Rectal smooth muscle tissue (tissue), 1 donor: Measurements from ENCODE around the gene IQCF6.

Experiments
- H3K27ac ChIP-seq: one replicate; pipeline ENCODE4 v1.7.0; 2013; ENCODE audit warnings: low read depth, low read length, inconsistent platforms
- H3K27me3 ChIP-seq: one replicate; pipeline ENCODE4 v1.7.0; 2013; ENCODE audit warnings: low read length; ENCODE audit not compliant: control insufficient read depth, insufficient read depth
- H3K36me3 ChIP-seq: one replicate; pipeline ENCODE4 v1.7.0; 2013; ENCODE audit warnings: low read length; ENCODE audit not compliant: control insufficient read depth, insufficient read depth
- H3K4me1 ChIP-seq: one replicate; pipeline ENCODE4 v1.7.0; 2013; ENCODE audit warnings: low read length; ENCODE audit not compliant: control insufficient read depth, insufficient read depth
- H3K4me3 ChIP-seq: one replicate; pipeline ENCODE4 v1.7.0; 2013; ENCODE audit warnings: low read length
- H3K9ac ChIP-seq: one replicate; pipeline ENCODE4 v1.7.0; 2013; ENCODE audit warnings: low read length

IQCF6 gene

DNA sequence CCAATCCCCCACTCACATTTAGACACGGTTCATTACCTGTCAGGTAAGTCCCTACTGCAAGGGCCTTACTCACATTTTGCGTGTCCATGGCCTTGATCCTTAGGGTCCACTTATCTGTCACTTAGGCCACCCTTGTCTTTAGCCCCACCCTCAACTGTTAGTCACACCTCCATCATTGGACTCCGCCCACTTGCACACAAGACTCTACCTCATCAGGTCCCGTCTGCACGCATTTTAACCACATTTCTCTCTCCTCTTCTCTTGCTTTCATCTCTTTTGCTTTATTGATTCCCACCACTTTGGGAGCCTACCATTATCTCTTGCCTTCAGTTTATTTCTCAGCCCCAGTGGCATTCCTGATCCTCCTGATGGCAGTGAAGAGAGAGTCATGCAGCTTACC lies at the start of gene IQCF6:
IQCF6 (minus strand) TSS at position 101 of the 400 bp plus-strand sequence; CDS start at position 88, 13 bp downstream.
- Histone ChIP-seq H3K4me1 (no peaks in the 10 kb centered on the region), H3K27me3 (no peaks in the 10 kb centered on the region), H3K9ac (no peak within 1 kb of the TSS), H3K4me3 (no peak within 1 kb of the TSS), H3K36me3 (no peaks in the 10 kb centered on the region), H3K27ac (no peak within 1 kb of the TSS)

DNA sequence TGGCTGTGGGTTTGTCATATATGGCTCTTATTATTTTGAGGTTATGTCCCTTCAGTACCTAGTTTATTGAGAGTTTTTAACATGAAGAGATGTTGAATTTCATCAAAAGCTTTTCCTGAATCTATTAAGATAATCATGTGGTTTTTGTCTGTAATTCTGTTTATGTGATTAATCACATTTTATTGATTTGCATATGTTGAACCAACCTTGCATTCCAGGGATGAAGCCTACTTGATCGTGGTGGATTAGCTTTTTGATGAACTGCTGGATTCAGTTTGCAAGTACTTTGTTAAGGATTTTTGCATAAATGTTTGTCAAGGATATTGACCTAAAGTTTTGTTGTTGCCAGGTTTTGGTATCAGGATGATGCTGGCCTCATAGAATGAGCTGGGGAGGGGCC lies 49.3 kb upstream of the IQCF6 start:
- H3K27me3 ChIP-seq, result peaks cover 3% of the 10 kb centered on the region
- no peak overlapping the region for H3K9ac ChIP-seq
- H3K4me1 ChIP-seq, result no peaks in the 10 kb centered on the region
- no peak overlapping the region for H3K4me3 ChIP-seq
- no peaks in the 10 kb centered on the region for H3K36me3 ChIP-seq
- H3K27ac ChIP-seq, result no peak overlapping the region

DNA sequence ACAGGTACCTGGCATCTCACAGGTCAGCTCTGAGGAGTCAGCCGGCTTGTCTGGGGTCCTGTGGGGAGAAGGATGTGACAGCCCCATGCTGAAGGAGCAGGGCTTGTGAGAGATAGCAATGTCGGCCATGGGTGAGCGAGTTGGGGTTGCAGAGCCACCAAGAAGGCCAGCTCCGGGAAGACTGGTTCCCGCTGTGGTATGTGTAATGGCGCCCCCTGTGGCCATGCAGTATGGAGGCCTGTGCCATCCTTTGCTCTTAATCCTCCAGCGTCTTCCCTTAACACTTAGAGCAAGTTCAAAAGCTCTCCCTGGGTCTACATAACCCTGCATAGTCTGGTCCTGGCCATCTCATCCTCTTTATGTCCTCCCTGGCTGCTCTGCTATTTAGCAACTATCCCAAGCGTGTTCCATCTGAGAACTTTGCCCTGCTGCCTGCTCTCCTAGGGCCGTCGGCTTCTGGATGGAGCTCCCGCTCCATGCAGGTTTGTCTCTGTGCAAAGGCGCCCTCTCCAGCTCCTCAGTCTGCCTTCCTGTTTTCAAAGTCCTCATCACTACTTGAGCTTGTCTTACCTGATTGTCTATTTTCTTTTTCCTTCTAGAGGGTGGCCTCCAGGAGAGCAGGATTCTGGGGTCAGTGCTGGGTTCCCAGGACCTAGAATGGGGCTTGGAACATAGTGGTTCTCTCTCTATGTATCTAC lies 40.8 kb upstream of the IQCF6 start:
- no peaks in the 10 kb centered on the region for H3K27me3 ChIP-seq
- no peak overlapping the region for H3K9ac ChIP-seq
- H3K4me3 ChIP-seq, result no peak overlapping the region
- H3K27ac ChIP-seq, result no peak overlapping the region
- H3K36me3 ChIP-seq, result no peaks in the 10 kb centered on the region
- no peaks in the 10 kb centered on the region for H3K4me1 ChIP-seq

DNA sequence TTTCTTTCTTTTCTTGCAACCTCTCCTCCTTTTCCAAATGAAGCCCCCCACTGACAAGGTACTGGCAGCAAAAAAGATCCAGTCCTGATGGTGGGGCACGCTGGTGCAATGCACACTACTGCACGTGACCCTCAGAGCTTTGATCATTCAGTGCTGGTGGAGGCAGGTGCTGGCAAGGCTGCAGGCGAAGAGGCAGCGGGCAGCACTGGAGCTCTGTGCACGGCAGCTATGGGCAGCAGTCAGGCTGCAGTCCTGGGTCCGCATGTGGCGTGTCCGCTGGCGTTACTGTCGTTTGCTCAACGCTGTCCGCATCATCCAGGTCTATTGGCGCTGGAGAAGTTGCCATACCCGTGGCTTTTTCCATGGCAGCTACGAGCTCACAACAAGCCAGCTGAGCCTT lies 40.1 kb upstream of the IQCF6 start:
- no peaks in the 10 kb centered on the region for H3K27me3 ChIP-seq
- H3K4me3 ChIP-seq, result no peak overlapping the region
- H3K4me1 ChIP-seq, result no peaks in the 10 kb centered on the region
- H3K36me3 ChIP-seq, result no peaks in the 10 kb centered on the region
- no peak overlapping the region for H3K9ac ChIP-seq
- no peak overlapping the region for H3K27ac ChIP-seq

DNA sequence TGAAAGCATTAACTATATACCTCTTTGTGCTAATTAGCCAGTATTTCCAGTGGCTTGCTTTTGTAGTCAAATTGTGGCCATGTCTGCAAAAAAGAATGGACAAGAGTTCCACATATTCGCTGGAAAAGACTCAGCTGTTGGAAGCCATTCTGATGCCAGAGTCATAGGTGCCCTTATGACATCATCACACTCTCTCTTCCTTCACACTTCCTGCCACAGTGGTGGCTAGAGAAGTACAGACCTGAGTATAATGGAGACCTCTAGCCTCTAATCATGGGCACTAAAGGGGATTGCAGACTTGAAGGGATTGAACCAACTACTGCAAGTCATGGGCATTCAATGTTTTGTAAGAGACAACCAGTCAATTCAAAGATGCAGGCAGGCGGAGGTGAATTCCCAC lies 38.3 kb upstream of the IQCF6 start:
- H3K9ac ChIP-seq, result no peak overlapping the region
- H3K4me3 ChIP-seq, result no peak overlapping the region
- H3K27me3 ChIP-seq, result no peaks in the 10 kb centered on the region

DNA sequence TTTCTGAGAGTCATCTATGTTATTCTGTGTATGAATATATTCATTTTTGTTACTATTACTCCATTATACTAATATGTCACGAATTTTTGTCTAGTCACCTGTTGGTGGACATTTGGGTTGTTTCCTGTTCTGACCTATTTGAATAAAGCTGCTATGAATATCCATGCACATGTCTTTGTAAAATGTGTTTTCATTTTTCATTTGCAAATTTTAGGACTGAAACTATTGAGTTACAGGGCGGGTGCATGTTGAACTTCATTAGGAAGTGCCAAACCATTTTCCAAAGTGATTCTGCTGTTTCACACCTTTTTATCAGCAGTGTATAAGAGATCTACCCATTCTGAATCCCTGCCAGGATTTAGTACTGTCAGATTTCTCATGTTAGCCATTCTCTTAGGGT lies 37.7 kb upstream of the IQCF6 start:
- H3K4me3 ChIP-seq, result no peak overlapping the region
- no peak overlapping the region for H3K9ac ChIP-seq
- no peaks in the 10 kb centered on the region for H3K4me1 ChIP-seq
- H3K27ac ChIP-seq, result no peak overlapping the region
- no peaks in the 10 kb centered on the region for H3K36me3 ChIP-seq
- H3K27me3 ChIP-seq, result no peaks in the 10 kb centered on the region

More for the DNA sequence above, 38.3 kb upstream of the IQCF6 start:
- H3K27ac ChIP-seq, result no peak overlapping the region
- H3K4me1 ChIP-seq, result no peaks in the 10 kb centered on the region
- no peaks in the 10 kb centered on the region for H3K36me3 ChIP-seq

DNA sequence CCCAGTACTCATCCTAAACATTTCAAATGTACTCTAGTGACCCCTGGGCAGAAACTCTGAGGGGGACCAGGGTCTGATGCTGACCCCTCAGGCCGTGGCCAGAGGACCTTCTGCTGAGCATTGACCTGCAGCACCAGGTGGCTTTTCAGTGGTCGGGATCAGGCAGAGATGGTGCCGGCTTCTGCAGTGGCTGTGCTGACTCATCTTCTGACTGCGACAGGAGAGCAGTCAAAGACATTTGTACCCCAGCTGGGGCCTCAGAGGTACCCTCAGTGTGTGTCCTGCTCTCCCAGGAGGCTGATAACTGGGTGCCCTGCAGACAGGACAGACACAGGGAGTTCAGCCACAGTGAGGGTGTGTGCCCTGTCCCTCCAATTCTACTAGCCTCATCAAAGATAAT lies 36.6 kb upstream of the IQCF6 start:
- no peaks in the 10 kb centered on the region for H3K36me3 ChIP-seq
- no peaks in the 10 kb centered on the region for H3K4me1 ChIP-seq
- H3K9ac ChIP-seq, result no peak overlapping the region
- H3K27ac ChIP-seq, result no peak overlapping the region
- H3K27me3 ChIP-seq, result no peaks in the 10 kb centered on the region
- H3K4me3 ChIP-seq, result no peak overlapping the region

DNA sequence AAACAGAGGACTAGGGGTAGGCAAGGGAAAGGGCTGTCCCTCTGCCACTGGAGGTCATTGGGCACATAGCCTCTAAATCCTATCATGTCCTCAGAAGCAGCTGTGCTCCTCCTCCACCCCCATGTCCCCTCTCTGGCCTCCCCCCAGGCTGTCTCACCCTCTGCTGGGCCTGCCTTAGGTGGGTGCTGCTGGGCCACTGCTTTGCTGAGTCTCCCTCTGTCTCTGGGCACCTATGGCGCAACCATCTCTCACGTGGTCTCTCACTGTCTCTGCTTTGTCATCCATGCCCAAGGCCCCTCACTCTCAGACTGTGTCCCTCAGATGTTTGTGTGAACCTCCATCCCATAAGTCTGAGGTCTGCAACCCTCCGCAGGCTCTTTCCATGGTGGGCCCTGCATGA lies 35.0 kb upstream of the IQCF6 start:
- H3K9ac ChIP-seq, result no peak overlapping the region
- H3K27me3 ChIP-seq, result no peaks in the 10 kb centered on the region
- no peak overlapping the region for H3K4me3 ChIP-seq
- no peaks in the 10 kb centered on the region for H3K36me3 ChIP-seq
- no peak overlapping the region for H3K27ac ChIP-seq
- no peaks in the 10 kb centered on the region for H3K4me1 ChIP-seq

DNA sequence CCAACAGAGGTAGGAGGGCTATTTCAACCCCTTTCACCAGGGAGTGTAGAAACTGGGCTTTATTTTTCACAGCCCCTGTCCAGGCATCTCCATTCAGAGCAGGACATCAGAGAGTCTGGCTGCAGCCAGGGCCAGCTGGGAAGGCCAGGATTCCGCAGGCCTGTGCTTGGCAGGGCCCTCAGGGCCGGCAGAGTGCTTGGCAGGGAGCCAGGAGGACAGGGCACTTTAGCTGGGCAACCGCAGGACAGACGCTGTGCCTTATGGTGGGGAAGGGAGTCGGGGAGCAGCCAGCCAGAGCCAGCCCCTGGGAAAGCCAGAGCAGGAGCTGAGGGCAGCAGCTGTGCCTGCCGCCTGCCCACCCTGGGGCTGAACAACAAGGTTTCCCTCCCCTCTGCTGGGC lies 34.5 kb upstream of the IQCF6 start:
- H3K27ac ChIP-seq, result no peak overlapping the region
- no peaks in the 10 kb centered on the region for H3K36me3 ChIP-seq
- H3K9ac ChIP-seq, result no peak overlapping the region
- no peaks in the 10 kb centered on the region for H3K27me3 ChIP-seq
- no peak overlapping the region for H3K4me3 ChIP-seq
- no peaks in the 10 kb centered on the region for H3K4me1 ChIP-seq

DNA sequence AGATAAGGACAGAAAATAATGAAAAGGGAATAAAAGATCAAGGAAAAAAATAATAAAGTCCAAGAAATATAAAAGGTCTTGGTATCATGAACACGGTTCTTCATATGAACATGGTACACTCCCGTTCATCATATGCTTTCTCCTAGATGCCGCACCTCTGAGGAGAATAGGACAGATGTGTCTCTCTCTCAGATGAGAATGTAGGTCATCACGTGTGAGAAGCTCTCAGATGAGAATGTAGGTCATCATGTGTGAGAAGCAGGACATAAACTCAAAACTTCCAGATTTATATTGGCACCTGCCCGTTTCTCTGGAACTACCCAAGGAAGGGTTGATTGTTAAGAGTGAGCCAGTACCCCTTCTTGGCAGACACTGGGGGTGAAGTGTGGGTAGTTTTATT lies 29.9 kb upstream of the IQCF6 start:
- Histone ChIP-seq H3K36me3 (no peaks in the 10 kb centered on the region), H3K27ac (no peak overlapping the region), H3K9ac (no peak overlapping the region), H3K27me3 (no peaks in the 10 kb centered on the region), H3K4me1 (no peaks in the 10 kb centered on the region), H3K4me3 (no peak overlapping the region)

DNA sequence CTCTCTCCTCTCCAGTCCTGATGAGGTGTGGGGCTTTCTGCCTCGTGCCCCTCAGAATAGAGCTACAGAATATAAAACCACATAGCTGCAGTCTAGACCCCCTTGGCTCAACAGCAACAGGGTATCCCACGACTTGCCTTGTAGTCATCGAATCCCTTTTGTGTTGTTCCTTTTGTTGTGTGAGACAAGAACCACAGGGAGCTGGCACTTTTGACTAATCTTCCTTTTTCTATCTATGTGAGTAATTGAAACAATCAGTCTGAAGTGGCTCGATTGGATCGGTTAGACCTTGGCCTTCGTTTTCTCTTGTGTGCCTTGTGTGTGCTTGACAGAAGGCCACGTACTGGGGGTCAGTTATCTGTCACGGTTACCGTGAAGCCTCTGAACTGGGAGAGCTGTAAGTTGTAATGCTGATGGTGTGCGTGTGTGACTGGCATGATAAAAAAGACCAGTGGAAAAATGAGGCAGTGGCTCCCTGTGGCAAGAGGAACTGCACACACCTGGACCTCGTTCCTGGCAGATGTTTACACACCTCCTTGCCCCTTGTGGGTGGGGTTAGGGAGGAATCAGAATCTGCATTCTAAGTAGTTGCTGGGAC lies 23.2 kb upstream of the IQCF6 start:
- H3K4me1 ChIP-seq, result no peaks in the 10 kb centered on the region
- no peak overlapping the region for H3K27ac ChIP-seq

DNA sequence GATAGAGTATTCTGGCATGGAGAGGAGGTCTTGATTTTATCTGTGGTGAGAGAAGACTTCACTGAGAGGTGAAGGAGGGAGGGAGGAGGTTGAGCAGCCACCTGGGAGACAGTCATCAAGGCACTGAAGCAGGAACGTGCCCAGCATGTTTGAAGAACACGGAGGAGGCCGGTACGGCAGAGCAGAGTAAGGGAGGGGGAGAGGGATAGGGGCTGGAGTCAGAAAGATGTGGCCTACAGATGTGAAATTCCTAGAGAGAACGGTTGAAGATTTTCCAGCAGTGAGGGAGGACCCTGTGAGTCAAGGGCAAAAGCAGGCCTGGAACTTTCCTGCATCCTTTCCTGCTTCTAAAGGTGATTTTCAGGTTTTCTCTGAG lies 21.7 kb upstream of the IQCF6 start:
- H3K9ac ChIP-seq, result no peak overlapping the region
- H3K27me3 ChIP-seq, result no peaks in the 10 kb centered on the region
- no peaks in the 10 kb centered on the region for H3K36me3 ChIP-seq
- no peak overlapping the region for H3K27ac ChIP-seq
- H3K4me3 ChIP-seq, result no peak overlapping the region
- H3K4me1 ChIP-seq, result no peaks in the 10 kb centered on the region

More for the DNA sequence above, 23.2 kb upstream of the IQCF6 start:
- H3K9ac ChIP-seq, result no peak overlapping the region
- no peaks in the 10 kb centered on the region for H3K27me3 ChIP-seq
- H3K36me3 ChIP-seq, result no peaks in the 10 kb centered on the region
- H3K4me3 ChIP-seq, result no peak overlapping the region
